Endothelial cell of umbilical vein (primary cell): ENCODE data around the gene ZNF516. TPM values are rescaled to one million over a fixed set of nuclear protein-coding genes. Genes with fewer than 3 reads are reported as not detected.

Experiments
- BruUV-seq: library from RNA; stranded (reverse); fragments of 400-500 nt; replicated peaks from 2 replicates; lab custom pipeline; 2021; lab: Mats Ljungman, UMichigan
- CTCF ChIA-PET: fragments of 300-600, 350-600 bp; sonication (Branson Sonifier 250); formaldehyde crosslinking; loops from one replicate; lab custom pipeline; 2021; ENCODE audit warnings: antibody characterized with exemption, inconsistent platforms; lab: Charles Lee
- POLR2A ChIA-PET: fragments of 300-600, 350-600 bp; sonication (Branson Sonifier 250); formaldehyde crosslinking; loops from one replicate; lab custom pipeline; 2021; ENCODE audit warnings: antibody characterized with exemption, inconsistent platforms; lab: Charles Lee
- DNase-seq: peaks from one replicate; pipeline ENCODE4 v3.0.0-alpha.2; 2011; ENCODE audit warnings: low read depth, low spot score
- FAIRE-seq: peaks from 2 replicates; lab custom pipeline; 2011; peaks lifted over from hg19 to GRCh38; lab: Jason Lieb, UNC
- H2AFZ ChIP-seq: 2 replicates; pipeline ENCODE4 v1.6.0; 2012; ENCODE audit warnings: low read depth, low read length, control low read depth, inconsistent platforms
- H3K27ac ChIP-seq: 2 replicates; pipeline ENCODE4 v1.5.1; 2011; ENCODE audit warnings: low read depth, mild to moderate bottlenecking, control low read depth, low read length, moderate library complexity; ENCODE audit not compliant: insufficient read depth
- H3K27me3 ChIP-seq, 2 experiments: 2 replicates each; pipeline versions ENCODE4 v1.6.0 to v1.6.1; 2011; ENCODE audit warnings: low read length in 2 of 2, mixed read lengths in 1 of 2; ENCODE audit not compliant: control insufficient read depth in 2 of 2, insufficient read depth in 2 of 2
- H3K36me3 ChIP-seq, 2 experiments: 2 replicates in 1 of 2; 3 replicates in 1 of 2; pipeline ENCODE4 v1.5.1; 2011; ENCODE audit warnings: low read length in 2 of 2, mild to moderate bottlenecking in 1 of 2, moderate library complexity in 1 of 2; ENCODE audit not compliant: control insufficient read depth in 2 of 2, insufficient read depth in 2 of 2; ENCODE audit errors: extremely low read depth in 1 of 2
- H3K4me1 ChIP-seq: 3 replicates; pipeline ENCODE4 v1.5.1; 2011; ENCODE audit warnings: mild to moderate bottlenecking, low read length; ENCODE audit not compliant: control insufficient read depth, insufficient read depth; ENCODE audit errors: extremely low read depth
- H3K4me2 ChIP-seq: 2 replicates; pipeline ENCODE4 v1.6.1; 2011; ENCODE audit warnings: low read length, control low read depth, mixed read lengths; ENCODE audit not compliant: insufficient read depth
- H3K4me3 ChIP-seq, 3 experiments: fragments of 200-600 bp in 1 of 3; sonication (generic), shearing (Covaris generic) in 1 of 3; replicated peaks in 1 of 3; 2 replicates each; pipeline ENCODE4 v1.5.1; 2011 to 2016; ENCODE audit warnings: control low read depth in 3 of 3, low read length in 3 of 3, mild to moderate bottlenecking in 2 of 3, inconsistent platforms in 1 of 3, low read depth in 1 of 3, moderate library complexity in 1 of 3; ENCODE audit not compliant: insufficient read depth in 1 of 3
- H3K79me2 ChIP-seq: 2 replicates; pipeline ENCODE4 v1.6.0; 2012; ENCODE audit warnings: low read length, inconsistent platforms; ENCODE audit not compliant: control insufficient read depth, insufficient read depth
- H3K9ac ChIP-seq: replicated peaks from 2 replicates; pipeline ENCODE3; 2011; ENCODE audit warnings: low read length, control low read depth; ENCODE audit not compliant: insufficient read depth; ENCODE audit errors: extremely low read depth
- H3K9me1 ChIP-seq: replicated peaks from 3 replicates; pipeline ENCODE4 v1.6.0; 2011; ENCODE audit warnings: mild to moderate bottlenecking, low read length; ENCODE audit not compliant: control insufficient read depth, insufficient read depth; ENCODE audit errors: extremely low read depth
- H3K9me3 ChIP-seq: replicated peaks from 2 replicates; pipeline ENCODE4 v1.5.1; 2012; ENCODE audit warnings: low read length, inconsistent platforms; ENCODE audit not compliant: control insufficient read depth, insufficient read depth
- H4K20me1 ChIP-seq: replicated peaks from 2 replicates; pipeline ENCODE3; 2011; ENCODE audit warnings: mild to moderate bottlenecking, low read length; ENCODE audit not compliant: control insufficient read depth, insufficient read depth; ENCODE audit errors: extremely low read depth
- FOS ChIP-seq: IDR thresholded peaks from 2 replicates; pipeline ENCODE4 v1.6.1; 2011; ENCODE audit warnings: mild to moderate bottlenecking, low read length, moderate library complexity, borderline replicate concordance; ENCODE audit not compliant: insufficient read depth
- JUN ChIP-seq: IDR thresholded peaks from 2 replicates; pipeline ENCODE4 v1.6.1; 2011; ENCODE audit warnings: borderline replicate concordance, low read depth; ENCODE audit not compliant: insufficient read length, insufficient read depth
- MYC ChIP-seq: IDR thresholded peaks from one replicate; pipeline ENCODE4 v1.6.1; 2011; ENCODE audit warnings: mild to moderate bottlenecking, low read depth, low read length
- POLR2A ChIP-seq: IDR thresholded peaks from 2 replicates; pipeline ENCODE4 v1.6.1; 2012; ENCODE audit warnings: low read depth, mild to moderate bottlenecking, control low read depth, low read length
- POLR2AphosphoS5 ChIP-seq: IDR thresholded peaks from 2 replicates; pipeline ENCODE4 v1.6.1; 2012; ENCODE audit warnings: low read depth, mild to moderate bottlenecking, control low read depth, low read length, moderate library complexity; ENCODE audit not compliant: insufficient read depth
- dilution Hi-C: fragments of 300-500 bp; cut with MboI; formaldehyde crosslinking; loops from one replicate; pipeline ENCODE4 v1.15.0; 2019; ENCODE audit warnings: low sequenced_read_pairs; ENCODE audit not compliant: extremely low pct_ligation_motif_present
- intact Hi-C: fragments of 100-400 bp; cut with micrococcal nuclease; formaldehyde crosslinking; loops from one replicate; pipeline ENCODE4 v1.10.0; 2022
- polyA plus RNA-seq, 4 experiments: library from polyadenylated mRNA; depleted of rRNA in 3 of 4; stranded (reverse) in 3 of 4; unstranded in 1 of 4; fragments of >200 nt; gene quantifications; 2 replicates each; pipeline versions ENCODE4 v1.2.1 to v1.2.3, GENCODE V29; 2011 to 2012; ENCODE audit warnings: missing spikeins in 1 of 4
- total RNA-seq: library from RNA; stranded (reverse); gene quantifications from 2 replicates; pipeline ENCODE4 v1.2.3, GENCODE V29; 2021
- TF ChIP-seq, protein P1 (sequence below): IDR thresholded peaks from 2 replicates; pipeline ENCODE4 v1.6.1; 2011; ENCODE audit not compliant: insufficient read depth, insufficient read length
- TF ChIP-seq, protein P2 (sequence below), 2 donors: IDR thresholded peaks; 1 replicate in 1 of 2; 2 replicates in 1 of 2; pipeline ENCODE4 v1.5.1; 2011; ENCODE audit warnings: low read length in 2 of 2, mild to moderate bottlenecking in 2 of 2, moderate library complexity in 2 of 2, control low read depth in 1 of 2, inconsistent platforms in 1 of 2, low read depth in 1 of 2; ENCODE audit not compliant: insufficient read depth in 1 of 2; ENCODE audit errors: extremely low read depth in 1 of 2

ZNF516 gene
- total and polyA plus RNA-seq, 2 donors (not counting 3 experiments of a cell fraction or from before 2014, with no cell fraction given) = 3.6 to 19.1 TPM

DNA sequence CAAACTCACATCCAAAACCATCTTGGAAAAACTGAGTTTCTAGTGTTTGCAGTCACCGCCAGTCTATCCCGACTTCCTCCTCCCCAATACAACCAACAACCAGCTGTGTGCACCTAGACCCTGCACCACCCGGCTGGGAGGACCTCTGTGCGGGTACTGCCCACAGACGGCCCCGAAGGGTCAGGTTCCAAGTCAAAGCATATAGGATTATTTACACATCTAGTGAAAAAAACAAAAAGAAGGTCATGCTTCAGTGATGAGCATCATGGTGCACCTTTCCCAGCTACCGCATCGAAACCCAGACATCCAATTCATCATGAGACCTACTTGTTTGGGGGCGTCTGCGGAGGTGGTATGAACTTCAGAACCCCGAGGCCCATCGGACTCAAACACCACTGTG is 124.8 kb downstream of the ZNF516 start:
- Histone ChIP-seq H3K27me3 (no peaks in the 10 kb centered on the region), H3K4me1 (no peaks in the 10 kb centered on the region), H3K36me3 (no peaks in the 10 kb centered on the region), H3K9me1 (no peaks in the 10 kb centered on the region), H3K9me3 (no peaks in the 10 kb centered on the region), H3K4me3 (no peak overlapping the region), H3K4me2 (no peak overlapping the region), H4K20me1 (no peaks in the 10 kb centered on the region), H3K27ac (no peak overlapping the region), H3K79me2 (no peaks in the 10 kb centered on the region), H3K9ac (no peak overlapping the region), H2AFZ (no peak overlapping the region)
- dilution Hi-C loops (no loop called here), intact Hi-C loops (no loop called here)
- ChIA-PET POLR2A (no interaction called here), CTCF (no interaction called here)
- TF ChIP-seq JUN (no peak), FOS (no peak), MYC (no peak), POLR2AphosphoS5 (no peak), POLR2A (no peak)
- TF ChIP-seq, protein P1, sequence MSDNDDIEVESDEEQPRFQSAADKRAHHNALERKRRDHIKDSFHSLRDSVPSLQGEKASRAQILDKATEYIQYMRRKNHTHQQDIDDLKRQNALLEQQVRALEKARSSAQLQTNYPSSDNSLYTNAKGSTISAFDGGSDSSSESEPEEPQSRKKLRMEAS = no peak
- TF ChIP-seq, protein P2, sequence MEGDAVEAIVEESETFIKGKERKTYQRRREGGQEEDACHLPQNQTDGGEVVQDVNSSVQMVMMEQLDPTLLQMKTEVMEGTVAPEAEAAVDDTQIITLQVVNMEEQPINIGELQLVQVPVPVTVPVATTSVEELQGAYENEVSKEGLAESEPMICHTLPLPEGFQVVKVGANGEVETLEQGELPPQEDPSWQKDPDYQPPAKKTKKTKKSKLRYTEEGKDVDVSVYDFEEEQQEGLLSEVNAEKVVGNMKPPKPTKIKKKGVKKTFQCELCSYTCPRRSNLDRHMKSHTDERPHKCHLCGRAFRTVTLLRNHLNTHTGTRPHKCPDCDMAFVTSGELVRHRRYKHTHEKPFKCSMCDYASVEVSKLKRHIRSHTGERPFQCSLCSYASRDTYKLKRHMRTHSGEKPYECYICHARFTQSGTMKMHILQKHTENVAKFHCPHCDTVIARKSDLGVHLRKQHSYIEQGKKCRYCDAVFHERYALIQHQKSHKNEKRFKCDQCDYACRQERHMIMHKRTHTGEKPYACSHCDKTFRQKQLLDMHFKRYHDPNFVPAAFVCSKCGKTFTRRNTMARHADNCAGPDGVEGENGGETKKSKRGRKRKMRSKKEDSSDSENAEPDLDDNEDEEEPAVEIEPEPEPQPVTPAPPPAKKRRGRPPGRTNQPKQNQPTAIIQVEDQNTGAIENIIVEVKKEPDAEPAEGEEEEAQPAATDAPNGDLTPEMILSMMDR (IDR thresholded peaks at IDR 0.05; ENCODE audit: extremely low read depth in 1 of 2, insufficient read depth in 1 of 2, low read depth in 1 of 2, low read length in 2 of 2) = no peak
- FAIRE-seq (no peak), DNase-seq (no peak)
- no TSS peak for BruUV-seq
